ENCODE data around the gene FBXO42. TPM values are rescaled to one million over a fixed set of nuclear protein-coding genes. Genes with fewer than 3 reads are reported as not detected.

The FBXO42 gene
- total and polyA plus RNA-seq, 2 of the 13 experiments (the other 11 are each of a cell fraction or from before 2014, with no cell fraction given) = 7.6 to 17.5 TPM

DNA sequence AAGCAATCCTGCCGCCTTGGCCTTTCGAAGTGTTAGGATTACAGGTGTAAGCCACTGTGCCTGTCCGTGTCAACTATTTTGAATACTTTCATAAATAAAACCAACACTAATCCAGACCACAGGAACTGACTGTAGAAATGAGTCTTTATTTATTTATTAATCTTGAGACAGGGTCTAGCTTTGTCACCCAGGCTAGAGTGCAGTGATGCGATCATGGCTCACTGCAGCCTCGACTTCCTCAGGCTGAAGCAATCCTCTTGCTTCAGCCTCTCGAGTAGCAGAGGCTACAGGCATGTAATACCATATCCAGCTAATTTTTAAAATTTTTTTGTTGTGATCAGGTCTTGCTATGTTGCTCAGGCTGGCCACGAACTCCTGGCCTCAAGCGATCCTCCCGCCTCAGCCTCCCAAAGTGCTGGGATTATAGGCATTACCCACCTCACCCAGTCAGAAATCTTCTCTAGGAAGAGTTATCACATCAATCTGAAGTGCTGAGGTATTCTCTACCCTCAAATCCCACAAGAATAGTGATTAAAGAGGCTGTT is 93.6 kb downstream of the FBXO42 start (continued):
- TF ChIP-seq NCOA1 (CRISPR knock-in tag; IDR thresholded peaks at IDR 0.05) (no peak), ZNF12 (CRISPR knock-in tag; IDR thresholded peaks at IDR 0.05) (no peak), TBP (CRISPR knock-in tag; IDR thresholded peaks at IDR 0.05) (no peak)
- TF ChIP-seq, protein P1, sequence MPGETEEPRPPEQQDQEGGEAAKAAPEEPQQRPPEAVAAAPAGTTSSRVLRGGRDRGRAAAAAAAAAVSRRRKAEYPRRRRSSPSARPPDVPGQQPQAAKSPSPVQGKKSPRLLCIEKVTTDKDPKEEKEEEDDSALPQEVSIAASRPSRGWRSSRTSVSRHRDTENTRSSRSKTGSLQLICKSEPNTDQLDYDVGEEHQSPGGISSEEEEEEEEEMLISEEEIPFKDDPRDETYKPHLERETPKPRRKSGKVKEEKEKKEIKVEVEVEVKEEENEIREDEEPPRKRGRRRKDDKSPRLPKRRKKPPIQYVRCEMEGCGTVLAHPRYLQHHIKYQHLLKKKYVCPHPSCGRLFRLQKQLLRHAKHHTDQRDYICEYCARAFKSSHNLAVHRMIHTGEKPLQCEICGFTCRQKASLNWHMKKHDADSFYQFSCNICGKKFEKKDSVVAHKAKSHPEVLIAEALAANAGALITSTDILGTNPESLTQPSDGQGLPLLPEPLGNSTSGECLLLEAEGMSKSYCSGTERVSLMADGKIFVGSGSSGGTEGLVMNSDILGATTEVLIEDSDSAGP (CRISPR knock-in tag; IDR thresholded peaks at IDR 0.05; ENCODE audit: borderline replicate concordance) = no peak

DNA sequence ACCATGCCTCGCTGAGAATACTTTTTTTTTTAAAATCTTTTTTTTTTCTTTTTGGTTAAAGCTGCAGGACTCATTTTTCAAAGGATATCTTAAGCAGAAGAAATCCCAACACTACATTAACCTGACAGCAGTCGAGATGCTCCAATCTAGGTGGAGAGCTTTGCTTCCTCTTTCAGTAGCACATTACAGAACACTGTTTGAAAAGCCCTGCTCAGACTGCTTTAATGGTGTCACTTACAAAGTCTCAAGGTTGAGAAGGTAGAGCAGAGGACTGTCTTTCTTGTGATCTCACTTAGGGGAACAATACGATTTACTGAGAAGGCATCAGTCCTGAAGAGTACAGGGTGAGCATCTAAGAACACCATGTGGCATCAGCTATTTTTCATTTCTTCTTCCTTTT is 94.3 kb downstream of the FBXO42 start:
- no peak overlapping the region for H3K4me3 ChIP-seq (replicated peaks in 1 of 3; ENCODE audit: insufficient read depth in 1 of 3, low read depth in 2 of 3, low read length in 3 of 3)
- H4K20me1 ChIP-seq (ENCODE audit: insufficient read depth, low read length) = no peaks in the 10 kb centered on the region
- H2AFZ ChIP-seq (ENCODE audit: low read length) = no peak overlapping the region
- no peak for DNase-seq (ENCODE audit: low spot score)
- no peak overlapping the region for H3K9ac ChIP-seq (ENCODE audit: insufficient read depth, low read depth, low read length)
- POLR2A ChIA-PET = no interaction called here
- no peak overlapping the region for H3K4me2 ChIP-seq (ENCODE audit: low read depth, low read length)
- ATAC-seq = no peak
- no peaks in the 10 kb centered on the region for H3K27me3 ChIP-seq (ENCODE audit: control insufficient read depth in 1 of 2, insufficient read depth in 2 of 2, low read length in 2 of 2)
- in situ Hi-C loops (cut with HindIII; ENCODE audit: extremely low pct_ligation_motif_present, low pct_unique_long_range_greater_than_20kb) = no loop called here
- H3K79me2 ChIP-seq (ENCODE audit: insufficient read depth, low read length) = no peaks in the 10 kb centered on the region
- intact Hi-C loops (cut with micrococcal nuclease; ENCODE audit: unreplicated experiment) = no loop called here
- BruUV-seq (replicated peaks) = no TSS peak
- H3K36me3 ChIP-seq (replicated peaks in 1 of 2; ENCODE audit: control insufficient read depth in 1 of 2, insufficient read depth in 2 of 2, low read length in 2 of 2) = peaks cover 5 to 42% of the 10 kb centered on the region in 2 experiments
- 98% methylated on average over 3 of the region's 3 CpGs for WGBS (ENCODE audit: low lambda C conversion rate)
- H3K4me1 ChIP-seq (ENCODE audit: insufficient read depth, low read length) = no peaks in the 10 kb centered on the region
- no peaks in the 10 kb centered on the region for H3K9me3 ChIP-seq (ENCODE audit: low read length)
- CTCF ChIA-PET (ENCODE audit: low intra/inter-chr PET ratio, low total read pairs) = no interaction called here
- H3K27ac ChIP-seq (ENCODE audit: extremely low read length, insufficient read depth, low read length) = no peak overlapping the region
- TF ChIP-seq HDAC6 (IDR thresholded peaks at IDR 0.05; ENCODE audit: low read depth, low read length) (no peak), RFXAP (CRISPR knock-in tag; IDR thresholded peaks at IDR 0.05; ENCODE audit: borderline replicate concordance) (no peak), SOX13 (IDR thresholded peaks at IDR 0.05) (no peak), SOX13 (CRISPR knock-in tag; conservative IDR thresholded peaks at IDR 0.05 in 1 of 2, IDR thresholded peaks at IDR 0.05 in 1 of 2) (no peak), FOXO1 (CRISPR knock-in tag; IDR thresholded peaks at IDR 0.05) (no peak)
- TF ChIP-seq, protein P2, sequence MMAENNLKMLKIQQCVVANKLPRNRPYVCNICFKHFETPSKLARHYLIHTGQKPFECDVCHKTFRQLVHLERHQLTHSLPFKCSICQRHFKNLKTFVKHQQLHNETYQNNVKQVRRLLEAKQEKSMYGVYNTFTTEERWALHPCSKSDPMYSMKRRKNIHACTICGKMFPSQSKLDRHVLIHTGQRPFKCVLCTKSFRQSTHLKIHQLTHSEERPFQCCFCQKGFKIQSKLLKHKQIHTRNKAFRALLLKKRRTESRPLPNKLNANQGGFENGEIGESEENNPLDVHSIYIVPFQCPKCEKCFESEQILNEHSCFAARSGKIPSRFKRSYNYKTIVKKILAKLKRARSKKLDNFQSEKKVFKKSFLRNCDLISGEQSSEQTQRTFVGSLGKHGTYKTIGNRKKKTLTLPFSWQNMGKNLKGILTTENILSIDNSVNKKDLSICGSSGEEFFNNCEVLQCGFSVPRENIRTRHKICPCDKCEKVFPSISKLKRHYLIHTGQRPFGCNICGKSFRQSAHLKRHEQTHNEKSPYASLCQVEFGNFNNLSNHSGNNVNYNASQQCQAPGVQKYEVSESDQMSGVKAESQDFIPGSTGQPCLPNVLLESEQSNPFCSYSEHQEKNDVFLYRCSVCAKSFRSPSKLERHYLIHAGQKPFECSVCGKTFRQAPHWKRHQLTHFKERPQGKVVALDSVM (CRISPR knock-in tag; IDR thresholded peaks at IDR 0.05) = no peak
- TF ChIP-seq, protein P3, sequence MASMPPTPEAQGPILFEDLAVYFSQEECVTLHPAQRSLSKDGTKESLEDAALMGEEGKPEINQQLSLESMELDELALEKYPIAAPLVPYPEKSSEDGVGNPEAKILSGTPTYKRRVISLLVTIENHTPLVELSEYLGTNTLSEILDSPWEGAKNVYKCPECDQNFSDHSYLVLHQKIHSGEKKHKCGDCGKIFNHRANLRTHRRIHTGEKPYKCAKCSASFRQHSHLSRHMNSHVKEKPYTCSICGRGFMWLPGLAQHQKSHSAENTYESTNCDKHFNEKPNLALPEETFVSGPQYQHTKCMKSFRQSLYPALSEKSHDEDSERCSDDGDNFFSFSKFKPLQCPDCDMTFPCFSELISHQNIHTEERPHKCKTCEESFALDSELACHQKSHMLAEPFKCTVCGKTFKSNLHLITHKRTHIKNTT (CRISPR knock-in tag; IDR thresholded peaks at IDR 0.05) = no peak
- peak; percentile 48 for FAIRE-seq
